ENCODE data around the gene CFAP91. TPM values are rescaled to one million over a fixed set of nuclear protein-coding genes. Genes with fewer than 3 reads are reported as not detected.

The CFAP91 gene
- total RNA-seq, 1 donor = 0.36 TPM

DNA sequence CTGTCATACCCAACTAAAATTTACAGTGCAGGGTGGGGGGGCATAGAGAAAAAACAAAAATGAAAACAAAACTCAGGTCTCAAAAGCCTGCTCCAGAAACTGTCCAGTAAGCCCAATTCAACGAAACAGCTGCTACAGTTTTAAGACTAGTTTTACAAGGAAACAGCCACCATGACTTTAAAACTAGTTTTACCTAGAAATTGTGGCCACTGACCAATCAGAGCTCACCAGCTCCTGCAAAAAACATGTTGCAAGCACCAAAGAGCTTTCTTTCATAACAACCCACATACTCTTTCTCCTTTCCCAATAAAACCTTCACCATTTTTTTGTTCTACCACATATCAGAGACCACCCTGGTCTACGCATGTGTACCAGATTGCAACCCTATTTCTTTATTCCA lies 7.3 kb upstream of the CFAP91 start:
- Histone ChIP-seq H3K9me3 (ENCODE audit: low read depth, low read length) (no peaks in the 10 kb centered on the region), H3K4me2 (ENCODE audit: insufficient read depth, low read length) (no peak overlapping the region), H3K36me3 (ENCODE audit: insufficient read depth, low read length) (no peaks in the 10 kb centered on the region), H4K20me1 (ENCODE audit: insufficient read depth, low read length) (no peaks in the 10 kb centered on the region), H3K4me1 (ENCODE audit: insufficient read depth, low read length) (no peaks in the 10 kb centered on the region), H2AFZ (ENCODE audit: low read length) (no peak overlapping the region), H3K27ac (ENCODE audit: low read depth, low read length) (no peak overlapping the region), H3K79me2 (ENCODE audit: insufficient read depth, low read length) (no peaks in the 10 kb centered on the region), H3K4me3 (ENCODE audit: insufficient read depth, low read length) (no peak overlapping the region), H3K27me3 (ENCODE audit: insufficient read depth, low read length) (no peaks in the 10 kb centered on the region)
- TF ChIP-seq, protein P1, sequence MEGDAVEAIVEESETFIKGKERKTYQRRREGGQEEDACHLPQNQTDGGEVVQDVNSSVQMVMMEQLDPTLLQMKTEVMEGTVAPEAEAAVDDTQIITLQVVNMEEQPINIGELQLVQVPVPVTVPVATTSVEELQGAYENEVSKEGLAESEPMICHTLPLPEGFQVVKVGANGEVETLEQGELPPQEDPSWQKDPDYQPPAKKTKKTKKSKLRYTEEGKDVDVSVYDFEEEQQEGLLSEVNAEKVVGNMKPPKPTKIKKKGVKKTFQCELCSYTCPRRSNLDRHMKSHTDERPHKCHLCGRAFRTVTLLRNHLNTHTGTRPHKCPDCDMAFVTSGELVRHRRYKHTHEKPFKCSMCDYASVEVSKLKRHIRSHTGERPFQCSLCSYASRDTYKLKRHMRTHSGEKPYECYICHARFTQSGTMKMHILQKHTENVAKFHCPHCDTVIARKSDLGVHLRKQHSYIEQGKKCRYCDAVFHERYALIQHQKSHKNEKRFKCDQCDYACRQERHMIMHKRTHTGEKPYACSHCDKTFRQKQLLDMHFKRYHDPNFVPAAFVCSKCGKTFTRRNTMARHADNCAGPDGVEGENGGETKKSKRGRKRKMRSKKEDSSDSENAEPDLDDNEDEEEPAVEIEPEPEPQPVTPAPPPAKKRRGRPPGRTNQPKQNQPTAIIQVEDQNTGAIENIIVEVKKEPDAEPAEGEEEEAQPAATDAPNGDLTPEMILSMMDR (IDR thresholded peaks at IDR 0.05; ENCODE audit: extremely low read depth, low read depth, low read length) = no peak
- peak; percentile 42 for DNase-seq (ENCODE audit: insufficient read length, low spot score, missing footprints)

DNA sequence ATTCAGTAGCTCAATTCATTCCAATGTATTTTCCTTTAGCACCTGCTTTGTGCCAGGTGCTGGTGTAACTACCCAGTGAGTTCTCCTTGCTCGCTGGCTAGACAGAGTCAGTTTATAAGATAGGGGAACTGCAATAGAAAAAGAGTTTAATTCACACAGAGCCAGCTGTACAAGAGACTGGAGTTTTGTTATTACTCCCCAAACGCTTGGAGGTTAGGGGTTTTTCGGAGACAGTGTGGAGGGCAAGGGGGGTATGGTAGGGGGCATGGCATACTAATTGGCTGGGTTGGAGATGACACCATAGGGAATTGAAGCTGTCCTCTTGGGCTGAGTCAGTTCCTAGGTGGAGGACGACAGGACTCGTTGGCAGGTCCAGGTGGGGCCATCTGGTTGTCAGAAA lies 5.4 kb upstream of the CFAP91 start:
- Histone ChIP-seq H3K27me3 (ENCODE audit: insufficient read depth, low read length) (no peaks in the 10 kb centered on the region), H3K4me1 (ENCODE audit: insufficient read depth, low read length) (peaks cover 6% of the 10 kb centered on the region), H3K36me3 (ENCODE audit: insufficient read depth, low read length) (no peaks in the 10 kb centered on the region), H3K79me2 (ENCODE audit: insufficient read depth, low read length) (no peaks in the 10 kb centered on the region), H3K4me2 (ENCODE audit: insufficient read depth, low read length) (no peak overlapping the region), H4K20me1 (ENCODE audit: insufficient read depth, low read length) (no peaks in the 10 kb centered on the region), H3K9me3 (ENCODE audit: low read depth, low read length) (no peaks in the 10 kb centered on the region), H3K4me3 (ENCODE audit: insufficient read depth, low read length) (no peak overlapping the region), H3K27ac (ENCODE audit: low read depth, low read length) (no peak overlapping the region), H2AFZ (ENCODE audit: low read length) (no peak overlapping the region)
- TF ChIP-seq, protein P1 (IDR thresholded peaks at IDR 0.05; ENCODE audit: extremely low read depth, low read depth, low read length) = no peak
- DNase-seq (ENCODE audit: insufficient read length, low spot score, missing footprints) = no peak

DNA sequence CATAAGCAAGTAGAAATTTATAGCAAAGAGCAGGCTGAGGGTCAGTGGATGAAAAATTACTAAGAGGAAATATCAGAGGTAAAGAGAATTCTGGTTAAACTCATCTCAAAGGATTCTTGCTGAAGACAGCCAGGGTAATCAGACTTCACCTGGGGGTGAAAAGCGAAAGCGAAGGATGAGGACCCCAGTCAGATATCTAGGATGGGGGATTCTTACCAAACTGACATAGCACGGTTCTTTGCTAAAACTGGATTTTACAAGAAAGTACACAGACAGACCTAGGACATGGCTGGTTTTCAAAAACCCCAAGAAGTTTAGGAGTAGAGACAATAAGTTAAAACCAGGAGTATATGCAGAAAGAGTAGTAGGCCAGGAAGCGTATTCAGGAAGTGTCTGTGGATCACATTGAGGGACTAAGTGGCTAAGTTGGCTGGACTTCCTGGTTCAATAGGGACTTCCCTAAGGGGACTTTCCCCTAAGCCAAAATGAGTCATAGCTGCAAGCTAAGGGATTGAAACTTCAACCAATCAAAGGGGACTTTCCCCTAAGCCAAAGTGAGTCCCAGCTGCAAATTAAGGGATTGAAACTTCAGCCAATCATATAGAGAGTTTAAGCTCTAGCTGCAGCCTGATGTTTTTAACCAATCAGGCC lies 2.4 kb upstream of the CFAP91 start:
- H3K4me2 ChIP-seq (ENCODE audit: insufficient read depth, low read length) = no peak overlapping the region
- H3K36me3 ChIP-seq (ENCODE audit: insufficient read depth, low read length) = no peaks in the 10 kb centered on the region
- no peak overlapping the region for H3K4me3 ChIP-seq (ENCODE audit: insufficient read depth, low read length)
- TF ChIP-seq, protein P1 (IDR thresholded peaks at IDR 0.05; ENCODE audit: extremely low read depth, low read depth, low read length) = no peak
- no peak overlapping the region for H3K27ac ChIP-seq (ENCODE audit: low read depth, low read length)
- H3K79me2 ChIP-seq (ENCODE audit: insufficient read depth, low read length) = no peaks in the 10 kb centered on the region
- no peaks in the 10 kb centered on the region for H4K20me1 ChIP-seq (ENCODE audit: insufficient read depth, low read length)
- H3K4me1 ChIP-seq (ENCODE audit: insufficient read depth, low read length) = peaks cover 13% of the 10 kb centered on the region
- no peaks in the 10 kb centered on the region for H3K9me3 ChIP-seq (ENCODE audit: low read depth, low read length)
- H3K27me3 ChIP-seq (ENCODE audit: insufficient read depth, low read length) = peaks cover 11% of the 10 kb centered on the region
- DNase-seq (ENCODE audit: insufficient read length, low spot score, missing footprints) = no peak
- peak overlapping the region; percentile 60 for H2AFZ ChIP-seq (ENCODE audit: low read length)

DNA sequence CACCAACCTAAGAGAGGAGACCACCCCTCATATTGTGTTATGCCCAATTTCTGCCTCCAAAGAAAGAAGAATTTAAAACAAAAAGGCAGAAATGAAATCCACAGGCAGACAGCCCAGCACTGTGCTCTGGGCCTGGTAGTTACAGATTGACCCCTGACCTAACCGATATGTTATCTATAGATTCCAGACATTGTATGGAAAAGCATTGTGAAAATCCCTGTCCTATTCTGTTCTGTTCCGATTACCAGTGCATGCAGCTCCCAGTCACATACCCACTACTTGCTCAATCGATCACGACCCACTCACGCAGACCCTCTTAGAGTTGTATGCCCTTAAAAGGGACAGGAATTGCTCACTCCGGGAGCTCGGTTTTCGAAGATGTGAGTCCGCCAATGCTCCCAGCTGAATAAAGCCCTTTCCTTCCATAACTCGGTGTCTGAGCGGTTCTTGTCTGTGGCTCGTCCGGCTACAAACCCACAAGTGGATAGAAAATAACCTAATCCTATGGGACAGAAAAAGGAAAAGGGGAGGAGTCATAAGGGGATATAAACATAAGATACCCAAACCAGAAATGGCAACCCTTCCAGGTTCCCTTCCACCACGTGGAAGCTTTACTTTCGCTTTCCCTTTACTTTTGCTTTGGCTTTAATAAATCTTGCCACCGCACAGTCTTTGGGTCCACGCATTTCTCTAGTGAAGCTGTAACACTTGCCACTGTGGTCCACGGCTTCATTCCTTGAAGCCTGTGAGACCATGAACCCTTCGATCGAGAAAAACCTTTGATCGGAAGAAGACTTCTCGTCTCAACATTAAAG lies 1.7 kb upstream of the CFAP91 start:
- DNase-seq (ENCODE audit: insufficient read length, low spot score, missing footprints) = no peak
- Histone ChIP-seq H4K20me1 (ENCODE audit: insufficient read depth, low read length) (no peaks in the 10 kb centered on the region), H3K27me3 (ENCODE audit: insufficient read depth, low read length) (peaks cover 11% of the 10 kb centered on the region), H3K9me3 (ENCODE audit: low read depth, low read length) (no peaks in the 10 kb centered on the region), H2AFZ (ENCODE audit: low read length) (peak overlapping the region; percentile 0), H3K4me2 (ENCODE audit: insufficient read depth, low read length) (no peak overlapping the region), H3K79me2 (ENCODE audit: insufficient read depth, low read length) (no peaks in the 10 kb centered on the region), H3K4me1 (ENCODE audit: insufficient read depth, low read length) (peaks cover 13% of the 10 kb centered on the region), H3K27ac (ENCODE audit: low read depth, low read length) (no peak overlapping the region), H3K4me3 (ENCODE audit: insufficient read depth, low read length) (no peak overlapping the region), H3K36me3 (ENCODE audit: insufficient read depth, low read length) (no peaks in the 10 kb centered on the region)
- TF ChIP-seq, protein P1 (IDR thresholded peaks at IDR 0.05; ENCODE audit: extremely low read depth, low read depth, low read length) = no peak
